B cell (primary cell): ENCODE data around the gene ZNF507. TPM values are rescaled to one million over a fixed set of nuclear protein-coding genes. Genes with fewer than 3 reads are reported as not detected.

Source experiments
- ATAC-seq: fragments of 200-7000 bp; cut with Tn5 transposase; one replicate; pipeline ENCODE4 v1.10.0; 2021; ENCODE audit warnings: low read depth, mild to moderate bottlenecking, moderate number of reproducible peaks, moderate library complexity
- CTCF ChIA-PET: fragments of 350-600 bp; sonication (Branson Sonifier 250); formaldehyde crosslinking; loops from one replicate; lab custom pipeline; 2021; ENCODE audit warnings: antibody characterized with exemption, inconsistent platforms; lab: Charles Lee
- POLR2A ChIA-PET: fragments of 350-600 bp; sonication (Branson Sonifier 250); formaldehyde crosslinking; loops from one replicate; lab custom pipeline; 2021; ENCODE audit warnings: antibody characterized with exemption; lab: Charles Lee
- DNase-seq: peaks from one replicate; pipeline ENCODE4 v3.0.0; 2013
- H2AFZ ChIP-seq: 2 replicates; pipeline ENCODE4 v1.6.1; 2012; ENCODE audit warnings: mild to moderate bottlenecking, low read depth, low read length; ENCODE audit not compliant: insufficient read depth, poor library complexity, severe bottlenecking
- H3K27ac ChIP-seq, 2 donors: 1 replicate in 1 of 2; 2 replicates in 1 of 2; pipeline ENCODE4 v1.5.1; 2012 to 2013; ENCODE audit warnings: low read length in 2 of 2, mild to moderate bottlenecking in 2 of 2, moderate library complexity in 1 of 2
- H3K27me3 ChIP-seq, 4 experiments: fragments of 200-600 bp in 1 of 4; sonication (generic) in 1 of 4; replicated peaks in 1 of 4; 1 replicate in 2 of 4; 2 replicates in 2 of 4; pipeline versions ENCODE4 v1.6.1 to v1.7.0; 2013 to 2016; ENCODE audit warnings: low read length in 3 of 4, mild to moderate bottlenecking in 2 of 4, mixed read lengths in 1 of 4, moderate library complexity in 1 of 4; ENCODE audit not compliant: insufficient read depth in 4 of 4, control insufficient read depth in 3 of 4; ENCODE audit errors: control extremely low read depth in 1 of 4
- H3K36me3 ChIP-seq, 2 experiments: replicated peaks in 1 of 2; 1 replicate in 1 of 2; 2 replicates in 1 of 2; pipeline versions ENCODE4 v1.6.1 to v1.7.1; 2013; ENCODE audit warnings: low read length in 1 of 2; ENCODE audit not compliant: insufficient read depth in 2 of 2, control insufficient read depth in 1 of 2; ENCODE audit errors: control extremely low read depth in 1 of 2, extremely low read depth in 1 of 2
- H3K4me1 ChIP-seq, 2 donors: fragments of 200-600 bp in 1 of 2; sonication (generic) in 1 of 2; 1 replicate in 1 of 2; 2 replicates in 1 of 2; pipeline versions ENCODE4 v1.5.1 to v1.6.1; 2013 to 2017; ENCODE audit warnings: low read length in 2 of 2; ENCODE audit not compliant: control insufficient read depth in 2 of 2, insufficient read depth in 2 of 2
- H3K4me2 ChIP-seq: replicated peaks from 2 replicates; pipeline ENCODE3; 2012; ENCODE audit warnings: mild to moderate bottlenecking, low read depth, low read length; ENCODE audit not compliant: poor library complexity, severe bottlenecking
- H3K4me3 ChIP-seq, 5 experiments: fragments of 200-600 bp in 1 of 5; sonication (generic) in 1 of 5; 1 replicate in 3 of 5; 2 replicates in 2 of 5; pipeline versions ENCODE4 v1.5.1 to v1.7.0; 2011 to 2016; ENCODE audit warnings: low read length in 4 of 5, mild to moderate bottlenecking in 4 of 5, low read depth in 2 of 5, control low read depth in 1 of 5, moderate library complexity in 1 of 5; ENCODE audit not compliant: insufficient read depth in 1 of 5; ENCODE audit errors: control extremely low read depth in 1 of 5, extremely low read depth in 1 of 5
- H3K79me2 ChIP-seq: fragments of 200-600 bp; sonication (generic); one replicate; pipeline ENCODE4 v1.6.0; 2016; ENCODE audit warnings: low read length; ENCODE audit not compliant: control insufficient read depth, insufficient read depth
- H3K9ac ChIP-seq: fragments of 200-600 bp; sonication (generic); 2 replicates; pipeline ENCODE4 v1.6.1; 2017; ENCODE audit warnings: mild to moderate bottlenecking, low read length, moderate library complexity
- H3K9me3 ChIP-seq, 3 donors: one replicate each; pipeline versions ENCODE4 v1.6.1 to v1.7.1; 2013; ENCODE audit warnings: low read length in 2 of 3; ENCODE audit not compliant: control insufficient read depth in 2 of 3, insufficient read depth in 1 of 3; ENCODE audit errors: control extremely low read depth in 1 of 3
- H4K20me1 ChIP-seq: 2 replicates; pipeline ENCODE4 v1.6.0; 2012; ENCODE audit warnings: mild to moderate bottlenecking, low read length; ENCODE audit not compliant: insufficient read depth, control insufficient read depth, poor library complexity, severe bottlenecking
- H3K27ac Mint-ChIP-seq: one replicate; pipeline ENCODE4 v1.8.0; 2021; ENCODE audit warnings: mixed read lengths
- H3K27me3 Mint-ChIP-seq: one replicate; pipeline ENCODE4 v1.8.0; 2021; ENCODE audit warnings: mixed read lengths
- H3K4me1 Mint-ChIP-seq: one replicate; pipeline ENCODE4 v1.8.0; 2021; ENCODE audit warnings: mixed read lengths
- H3K4me3 Mint-ChIP-seq: one replicate; pipeline ENCODE4 v1.8.0; 2021; ENCODE audit warnings: mixed read lengths
- H3K9me3 Mint-ChIP-seq: one replicate; pipeline ENCODE4 v1.8.0; 2022; ENCODE audit warnings: mixed read lengths; ENCODE audit not compliant: insufficient read depth
- CTCF ChIP-seq: fragments of 200-600 bp; IDR thresholded peaks from one replicate; pipeline ENCODE4 v1.8.0; 2022; ENCODE audit warnings: antibody characterized with exemption, mild to moderate bottlenecking
- EZH2 ChIP-seq: IDR thresholded peaks from 2 replicates; pipeline ENCODE4 v1.6.1; 2012; ENCODE audit warnings: borderline replicate concordance, low read depth, mild to moderate bottlenecking, moderate library complexity, low read length; ENCODE audit not compliant: insufficient read depth, poor library complexity, severe bottlenecking
- WGBS: methylation state at CpG from one replicate; pipeline ENCODE4 v1.1.5; 2013; ENCODE audit warnings: missing lambda C conversion rate; ENCODE audit not compliant: insufficient coverage; 5-methylcytosine and 5-hydroxymethylcytosine counted together
- intact Hi-C: fragments of 100-400 bp; cut with micrococcal nuclease; formaldehyde crosslinking; loops from one replicate; pipeline ENCODE4 v1.10.0; 2022
- polyA plus RNA-seq: library from polyadenylated mRNA; depleted of rRNA; stranded (reverse); fragments of >200 nt; gene quantifications from 2 replicates; pipeline ENCODE4 v1.2.3, GENCODE V29; 2012
- total RNA-seq, 2 donors: library from RNA; stranded (reverse); fragments of 120-200 nt in 1 of 2; gene quantifications; 1 replicate in 1 of 2; 2 replicates in 1 of 2; pipeline versions ENCODE4 v1.2.3 to v1.2.4, GENCODE V29; 2013 to 2022

The ZNF507 gene
- total and polyA plus RNA-seq, 2 donors (not counting 1 experiment from before 2014, with no cell fraction given): 13.6 to 38.6 TPM

- 77% methylated on average over 2 of the region's 5 CpGs for WGBS
- Histone ChIP-seq H3K27me3 (peaks cover 0 to 6% (median 0%) of the 10 kb centered on the region in 4 experiments), H3K9me3 (no peaks in the 10 kb centered on the region), H3K4me3 (no peak overlapping the region), H3K4me1 (no peaks in the 10 kb centered on the region), H3K79me2 (no peaks in the 10 kb centered on the region), H4K20me1 (no peaks in the 10 kb centered on the region), H2AFZ (no peak overlapping the region), H3K36me3 (no peaks in the 10 kb centered on the region), H3K4me2 (no peak overlapping the region), H3K9ac (no peak overlapping the region), H3K27ac (no peak overlapping the region)
- intact Hi-C loops: no loop called here
- TF ChIP-seq EZH2: no peak
- no peak for TF ChIP-seq CTCF
- Mint-ChIP-seq H3K27me3 (peaks cover 17% of the 10 kb centered on the region), H3K4me3 (no peak overlapping the region), H3K9me3 (no peaks in the 10 kb centered on the region), H3K27ac (no peak overlapping the region), H3K4me1 (no peaks in the 10 kb centered on the region)
- CTCF ChIA-PET: no interaction called here
- POLR2A ChIA-PET: no interaction called here
- DNase-seq: no peak
- ATAC-seq: no peak
These were observed 12.2 kb upstream of the ZNF507 start for GRCh38 chr19:32333227-32333626.

GRCh38 chr19:32336259-32337083 lies 8.9 kb upstream of the ZNF507 start:
- POLR2A ChIA-PET: no interaction called here
- H3K9ac ChIP-seq: no peak overlapping the region
- CTCF ChIA-PET: interaction anchor here (0.6 to 2.6 kb wide), 7 partner anchors 9 to 237 kb away, joined by 3 to 12 read pairs (median 3); partner anchors contain the start of gene ZNF507
- Mint-ChIP-seq H3K9me3 (no peaks in the 10 kb centered on the region), H3K27ac (no peak overlapping the region), H3K27me3 (peaks cover 12% of the 10 kb centered on the region), H3K4me1 (no peaks in the 10 kb centered on the region), H3K4me3 (no peak overlapping the region)
- ATAC-seq (no peak), DNase-seq (no peak)
- no peaks in the 10 kb centered on the region for H4K20me1 ChIP-seq
- H3K27me3 ChIP-seq: peaks cover 0 to 4% (median 0%) of the 10 kb centered on the region in 4 experiments
- no peaks in the 10 kb centered on the region for H3K9me3 ChIP-seq
- no peak overlapping the region for H2AFZ ChIP-seq
- no peaks in the 10 kb centered on the region for H3K36me3 ChIP-seq
- H3K79me2 ChIP-seq: no peaks in the 10 kb centered on the region
- intact Hi-C loops: no loop called here
- no peak overlapping the region for H3K4me3 ChIP-seq
- WGBS: 88% methylated on average over 5 of the region's 7 CpGs
- TF ChIP-seq EZH2 (no peak), CTCF (no peak)
- no peak overlapping the region for H3K27ac ChIP-seq
- no peaks in the 10 kb centered on the region for H3K4me1 ChIP-seq
- H3K4me2 ChIP-seq: no peak overlapping the region
